Subcutaneous abdominal adipose tissue (tissue), 5 donors: ENCODE results near the gene TBC1D22A.

ENCODE experiments used
- H3K27ac ChIP-seq: one replicate; pipeline ENCODE4 v1.7.0; 2013; ENCODE audit warnings: low read depth, mild to moderate bottlenecking, inconsistent platforms, low read length, moderate library complexity
- H3K27me3 ChIP-seq, 5 donors: one replicate each; pipeline ENCODE4 v1.7.0; 2013; ENCODE audit warnings: low read length in 5 of 5, inconsistent platforms in 1 of 5; ENCODE audit not compliant: control insufficient read depth in 5 of 5, insufficient read depth in 4 of 5
- H3K36me3 ChIP-seq, 5 donors: one replicate each; pipeline ENCODE4 v1.7.0; 2013; ENCODE audit warnings: low read length in 5 of 5; ENCODE audit not compliant: control insufficient read depth in 5 of 5, insufficient read depth in 5 of 5
- H3K4me1 ChIP-seq, 5 donors: one replicate each; pipeline ENCODE4 v1.7.0; 2013; ENCODE audit warnings: low read length in 5 of 5, mild to moderate bottlenecking in 3 of 5, moderate library complexity in 1 of 5; ENCODE audit not compliant: control insufficient read depth in 5 of 5, insufficient read depth in 5 of 5
- H3K4me3 ChIP-seq, 5 donors: one replicate each; pipeline ENCODE4 v1.7.0; 2013; ENCODE audit warnings: low read length in 5 of 5, low read depth in 1 of 5
- H3K9ac ChIP-seq, 5 donors: one replicate each; pipeline ENCODE4 v1.7.0; 2013; ENCODE audit warnings: low read length in 5 of 5, mild to moderate bottlenecking in 4 of 5, moderate library complexity in 3 of 5
- H3K9me3 ChIP-seq, 5 donors: one replicate each; pipeline ENCODE4 v1.7.0; 2013; ENCODE audit warnings: low read length in 5 of 5; ENCODE audit not compliant: control insufficient read depth in 5 of 5
- donor health status: healthy.
- donor health status: healthy.
- donor health status: healthy.
- donor health status: healthy.
- donor health status: healthy.

The TBC1D22A gene

GRCh38 chr22:46752988-46753310, 9.5 kb upstream of the TBC1D22A start:
- Histone ChIP-seq H3K27me3 (peaks cover 1 to 13% (median 8%) of the 10 kb centered on the region in 5 donors), H3K4me3 (no peak overlapping the region), H3K9me3 (peaks cover 0 to 7% (median 0%) of the 10 kb centered on the region in 5 donors), H3K36me3 (no peaks in the 10 kb centered on the region), H3K27ac (peak overlapping the region; percentile 94), H3K9ac (peak overlapping the region in 1 of 5 donors; percentile 64), H3K4me1 (peaks cover 16 to 53% (median 39%) of the 10 kb centered on the region in 5 donors)

GRCh38 chr22:46753360-46753759, 9.1 kb upstream of the TBC1D22A start:
- Histone ChIP-seq H3K27ac (peak overlapping the region; percentile 94), H3K27me3 (peaks cover 0 to 9% (median 6%) of the 10 kb centered on the region in 5 donors), H3K36me3 (no peaks in the 10 kb centered on the region), H3K4me3 (peak overlapping the region in 4 of 5 donors; percentile 32 to 56 (median 48)), H3K9me3 (peaks cover 0 to 7% (median 0%) of the 10 kb centered on the region in 5 donors), H3K9ac (peak overlapping the region in 2 of 5 donors; percentile 9 to 64), H3K4me1 (peaks cover 16 to 57% (median 39%) of the 10 kb centered on the region in 5 donors)

GRCh38 chr22:46753761-46754109, 8.7 kb upstream of the TBC1D22A start:
- peak overlapping the region; percentile 94 for H3K27ac ChIP-seq
- H3K27me3 ChIP-seq: peaks cover 0 to 8% (median 4%) of the 10 kb centered on the region in 5 donors
- H3K36me3 ChIP-seq: no peaks in the 10 kb centered on the region
- H3K4me3 ChIP-seq: peak overlapping the region in 4 of 5 donors; percentile 32 to 56 (median 48)
- H3K9ac ChIP-seq: peak overlapping the region in 3 of 5 donors; percentile 9 to 64 (median 21)
- peaks cover 0 to 7% (median 0%) of the 10 kb centered on the region in 5 donors for H3K9me3 ChIP-seq
- H3K4me1 ChIP-seq: peaks cover 16 to 59% (median 40%) of the 10 kb centered on the region in 5 donors

- peak overlapping the region; percentile 19 to 56 (median 45) for H3K4me3 ChIP-seq
- H3K27me3 ChIP-seq: peaks cover 0 to 8% (median 0%) of the 10 kb centered on the region in 5 donors
- H3K4me1 ChIP-seq: peaks cover 16 to 58% (median 40%) of the 10 kb centered on the region in 5 donors
- H3K9ac ChIP-seq: peak overlapping the region in 4 of 5 donors; percentile 15 to 64 (median 48)
- peak overlapping the region; percentile 94 for H3K27ac ChIP-seq
- H3K9me3 ChIP-seq: peaks cover 0 to 7% (median 0%) of the 10 kb centered on the region in 5 donors
- no peaks in the 10 kb centered on the region for H3K36me3 ChIP-seq
These were observed 8.2 kb upstream of the TBC1D22A start for GRCh38 chr22:46754110-46754799.

GRCh38 chr22:46754826-46755225, 7.6 kb upstream of the TBC1D22A start:
- peak overlapping the region; percentile 94 for H3K27ac ChIP-seq
- peak overlapping the region in 3 of 5 donors; percentile 45 to 56 (median 50) for H3K4me3 ChIP-seq
- peaks cover 0 to 7% (median 0%) of the 10 kb centered on the region in 5 donors for H3K9me3 ChIP-seq
- H3K36me3 ChIP-seq: no peaks in the 10 kb centered on the region
- peak overlapping the region in 1 of 5 donors; percentile 50 for H3K9ac ChIP-seq
- peaks cover 13 to 53% (median 34%) of the 10 kb centered on the region in 5 donors for H3K4me1 ChIP-seq
- H3K27me3 ChIP-seq: peaks cover 0 to 4% (median 0%) of the 10 kb centered on the region in 5 donors

- peaks cover 0 to 2% (median 0%) of the 10 kb centered on the region in 5 donors for H3K36me3 ChIP-seq
- H3K27me3 ChIP-seq: no peaks in the 10 kb centered on the region
- no peak overlapping the region for H3K27ac ChIP-seq
- peaks cover 13 to 46% (median 29%) of the 10 kb centered on the region in 5 donors for H3K4me1 ChIP-seq
- no peak overlapping the region for H3K4me3 ChIP-seq
- H3K9ac ChIP-seq: no peak overlapping the region
- peaks cover 0 to 7% (median 0%) of the 10 kb centered on the region in 5 donors for H3K9me3 ChIP-seq
These were observed 6.9 kb upstream of the TBC1D22A start for GRCh38 chr22:46755525-46755924.

- Histone ChIP-seq H3K4me3 (no peak overlapping the region), H3K9me3 (peaks cover 0 to 7% (median 0%) of the 10 kb centered on the region in 5 donors), H3K27me3 (no peaks in the 10 kb centered on the region), H3K36me3 (peaks cover 0 to 3% (median 0%) of the 10 kb centered on the region in 5 donors), H3K4me1 (peaks cover 13 to 40% (median 26%) of the 10 kb centered on the region in 5 donors), H3K9ac (no peak overlapping the region), H3K27ac (no peak overlapping the region)
These were observed 6.4 kb upstream of the TBC1D22A start for GRCh38 chr22:46756097-46756496.

GRCh38 chr22:46757104-46757503, 5.3 kb upstream of the TBC1D22A start:
- no peaks in the 10 kb centered on the region for H3K27me3 ChIP-seq
- peaks cover 0 to 3% (median 0%) of the 10 kb centered on the region in 5 donors for H3K36me3 ChIP-seq
- H3K9me3 ChIP-seq: peaks cover 0 to 7% (median 0%) of the 10 kb centered on the region in 5 donors
- no peak overlapping the region for H3K27ac ChIP-seq
- no peak overlapping the region for H3K4me3 ChIP-seq
- H3K9ac ChIP-seq: no peak overlapping the region
- peaks cover 13 to 47% (median 35%) of the 10 kb centered on the region in 5 donors for H3K4me1 ChIP-seq

GRCh38 chr22:46758121-46758520, 4.3 kb upstream of the TBC1D22A start:
- Histone ChIP-seq H3K36me3 (peaks cover 0 to 3% (median 0%) of the 10 kb centered on the region in 5 donors), H3K27ac (no peak overlapping the region), H3K4me1 (peaks cover 13 to 53% (median 38%) of the 10 kb centered on the region in 5 donors), H3K9me3 (peaks cover 0 to 7% (median 0%) of the 10 kb centered on the region in 5 donors), H3K4me3 (no peak overlapping the region), H3K9ac (no peak overlapping the region), H3K27me3 (no peaks in the 10 kb centered on the region)

- Histone ChIP-seq H3K4me3 (no peak overlapping the region), H3K27ac (no peak overlapping the region), H3K9me3 (peaks cover 0 to 7% (median 0%) of the 10 kb centered on the region in 5 donors), H3K4me1 (peaks cover 7 to 53% (median 38%) of the 10 kb centered on the region in 5 donors), H3K27me3 (no peaks in the 10 kb centered on the region), H3K9ac (peak overlapping the region in 1 of 5 donors; percentile 20), H3K36me3 (peaks cover 0 to 3% (median 0%) of the 10 kb centered on the region in 5 donors)
These were observed 3.6 kb upstream of the TBC1D22A start for GRCh38 chr22:46758867-46759290.
